Measurements from ENCODE around the gene BORCS8.

BORCS8 gene

DNA sequence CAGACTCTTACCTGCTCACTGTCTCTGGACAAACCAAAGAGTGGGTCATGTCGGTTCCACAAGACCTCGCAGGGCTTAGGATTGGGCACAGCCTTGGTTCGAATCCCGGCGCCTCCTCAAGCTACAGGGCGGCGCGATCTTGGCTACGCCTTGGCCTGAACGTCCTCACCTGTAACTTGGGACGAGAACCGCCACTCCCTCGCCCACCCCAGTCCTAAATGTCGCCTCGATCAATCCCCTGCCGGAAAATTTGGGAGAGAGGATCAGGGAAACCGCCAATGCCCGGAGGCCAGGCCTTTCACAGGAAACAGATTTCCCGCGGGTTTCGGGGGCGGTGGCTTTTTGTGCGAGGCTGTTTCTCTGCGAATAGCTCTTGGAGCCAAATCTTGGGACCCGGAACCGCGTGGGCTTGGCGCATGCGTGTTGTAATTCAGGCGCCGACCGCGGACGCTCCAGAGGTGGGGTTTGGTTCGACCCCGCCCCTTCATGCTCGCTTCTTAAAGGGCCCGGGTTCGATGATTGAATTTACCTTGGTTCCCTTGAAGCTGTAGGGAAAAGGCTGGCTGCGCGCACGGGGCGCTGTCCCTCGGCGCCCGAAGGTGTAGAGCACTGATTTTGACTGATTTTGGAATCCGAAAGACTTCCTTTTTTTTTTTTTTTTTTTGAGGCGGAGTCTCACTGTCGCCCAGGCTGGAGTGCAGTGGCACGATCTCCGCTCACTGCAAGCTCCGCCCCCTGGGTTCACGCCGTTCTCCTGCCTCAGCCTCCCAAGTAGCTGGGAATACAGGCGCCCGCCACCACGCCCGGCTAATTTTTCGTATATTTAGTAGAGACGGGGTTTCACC, 11.3 kb upstream of the BORCS8 start, which contains the start of gene NR2C2AP:
Gene NR2C2AP (minus strand): TSS at position 403 of the 845 bp plus-strand sequence. CDS start 354 bp downstream, at position 49.
- in situ Hi-C loops (cut with HindIII; ENCODE audit: low sequenced_read_pairs), result no loop called here
- TF ChIP-seq, protein P1, sequence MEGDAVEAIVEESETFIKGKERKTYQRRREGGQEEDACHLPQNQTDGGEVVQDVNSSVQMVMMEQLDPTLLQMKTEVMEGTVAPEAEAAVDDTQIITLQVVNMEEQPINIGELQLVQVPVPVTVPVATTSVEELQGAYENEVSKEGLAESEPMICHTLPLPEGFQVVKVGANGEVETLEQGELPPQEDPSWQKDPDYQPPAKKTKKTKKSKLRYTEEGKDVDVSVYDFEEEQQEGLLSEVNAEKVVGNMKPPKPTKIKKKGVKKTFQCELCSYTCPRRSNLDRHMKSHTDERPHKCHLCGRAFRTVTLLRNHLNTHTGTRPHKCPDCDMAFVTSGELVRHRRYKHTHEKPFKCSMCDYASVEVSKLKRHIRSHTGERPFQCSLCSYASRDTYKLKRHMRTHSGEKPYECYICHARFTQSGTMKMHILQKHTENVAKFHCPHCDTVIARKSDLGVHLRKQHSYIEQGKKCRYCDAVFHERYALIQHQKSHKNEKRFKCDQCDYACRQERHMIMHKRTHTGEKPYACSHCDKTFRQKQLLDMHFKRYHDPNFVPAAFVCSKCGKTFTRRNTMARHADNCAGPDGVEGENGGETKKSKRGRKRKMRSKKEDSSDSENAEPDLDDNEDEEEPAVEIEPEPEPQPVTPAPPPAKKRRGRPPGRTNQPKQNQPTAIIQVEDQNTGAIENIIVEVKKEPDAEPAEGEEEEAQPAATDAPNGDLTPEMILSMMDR (IDR thresholded peaks at IDR 0.05; ENCODE audit: low read depth, low read length), result no peak
- peak; percentile 87 for DNase-seq (ENCODE audit: low read depth, low spot score)
- peak within 1 kb of the TSS; percentile 76 for H3K4me3 ChIP-seq (ENCODE audit: low read depth, low read length)

DNA sequence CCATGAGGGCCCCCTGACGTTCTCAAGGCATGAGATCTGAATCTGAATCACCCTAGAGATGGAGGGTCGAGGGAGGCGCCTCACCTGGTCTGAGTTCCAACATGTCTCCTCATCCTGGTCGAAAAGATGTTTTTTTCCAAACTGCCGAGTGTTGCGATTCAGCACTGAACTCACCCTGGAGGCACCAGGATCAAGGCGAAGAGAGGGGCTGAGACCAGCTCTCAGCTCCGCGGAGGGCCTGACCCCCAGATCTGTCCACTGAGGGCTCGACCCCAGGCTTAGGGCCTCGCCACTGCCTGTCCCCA, 10.7 kb upstream of the BORCS8 start:
- DNase-seq (ENCODE audit: low read depth, low spot score), result no peak
- peak overlapping the region; percentile 76 for H3K4me3 ChIP-seq (ENCODE audit: low read depth, low read length)
- TF ChIP-seq, protein P1 (IDR thresholded peaks at IDR 0.05; ENCODE audit: low read depth, low read length), result no peak
- in situ Hi-C loops (cut with HindIII; ENCODE audit: low sequenced_read_pairs), result no loop called here

DNA sequence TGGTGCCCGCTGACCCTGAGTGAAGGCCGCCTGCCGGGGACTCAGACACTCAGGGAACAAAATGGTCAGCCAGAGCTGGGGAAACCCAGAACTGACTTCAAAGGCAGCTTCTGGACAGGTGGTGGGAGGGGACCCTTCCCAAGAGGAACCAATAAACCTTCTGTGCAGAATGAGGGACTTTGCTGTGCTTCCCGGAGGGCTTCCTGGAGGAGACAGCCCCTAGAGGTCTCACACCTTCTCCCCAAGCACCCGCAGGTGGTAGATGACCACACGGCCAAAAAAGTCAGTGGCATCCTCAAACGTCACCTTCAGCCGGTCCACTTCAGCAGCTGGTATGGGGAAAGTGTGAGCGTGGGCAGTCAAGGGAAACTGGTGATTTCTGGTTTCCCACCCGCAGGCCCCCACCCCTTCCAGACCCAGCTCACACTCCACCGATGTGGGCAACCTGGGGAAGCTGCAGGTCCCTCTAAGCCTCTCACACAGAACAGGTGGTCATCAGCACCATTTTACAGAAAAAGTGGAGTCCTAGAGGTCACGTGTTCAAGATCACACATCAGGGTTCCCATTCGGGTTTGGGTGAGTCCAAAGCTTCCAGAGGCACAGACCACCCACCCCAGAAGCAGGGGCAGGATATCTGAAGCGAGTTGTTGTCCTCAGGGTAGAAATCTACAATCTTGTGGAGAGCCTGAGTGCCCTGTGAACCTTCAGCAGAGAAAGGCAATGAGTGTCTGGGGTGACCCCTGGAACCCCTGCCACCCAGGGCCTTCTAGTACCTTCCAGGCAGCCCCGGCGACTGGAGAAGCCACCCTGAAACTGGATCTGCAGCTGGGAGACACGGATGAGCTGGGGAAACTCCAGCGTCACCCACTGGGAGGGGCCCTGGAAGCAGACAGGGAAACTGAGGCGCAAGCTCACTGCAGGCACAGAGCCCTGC, 10.0 kb upstream of the BORCS8 start:
- TF ChIP-seq, protein P1 (IDR thresholded peaks at IDR 0.05; ENCODE audit: low read depth, low read length), result no peak
- in situ Hi-C loops (cut with HindIII; ENCODE audit: low sequenced_read_pairs), result no loop called here
- DNase-seq (ENCODE audit: low read depth, low spot score), result no peak
- H3K4me3 ChIP-seq (ENCODE audit: low read depth, low read length), result peak overlapping the region; percentile 76

DNA sequence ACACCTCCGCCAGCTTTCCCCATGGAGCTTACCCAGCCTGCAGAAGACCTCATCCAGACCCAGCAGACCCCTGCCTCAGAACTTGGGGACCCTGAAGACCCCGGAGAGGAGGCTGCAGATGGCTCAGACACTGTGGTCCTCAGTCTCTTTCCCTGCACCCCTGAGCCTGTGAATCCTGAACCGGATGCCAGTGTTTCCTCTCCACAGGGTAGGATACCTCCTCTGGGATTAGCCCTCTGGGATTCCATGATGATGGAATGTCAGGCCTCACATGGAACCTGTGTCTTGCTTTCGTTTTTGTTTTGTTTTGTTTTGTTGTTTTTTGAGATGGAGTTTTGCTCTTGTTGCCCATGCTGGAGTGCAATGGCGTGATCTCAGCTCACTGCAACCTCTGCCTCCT, 2.0 kb upstream of the BORCS8 start:
- no peak overlapping the region for H3K4me3 ChIP-seq (ENCODE audit: low read depth, low read length)
- in situ Hi-C loops (cut with HindIII; ENCODE audit: low sequenced_read_pairs), result no loop called here
- TF ChIP-seq, protein P1 (IDR thresholded peaks at IDR 0.05; ENCODE audit: low read depth, low read length), result no peak
- DNase-seq (ENCODE audit: low read depth, low spot score), result no peak

DNA sequence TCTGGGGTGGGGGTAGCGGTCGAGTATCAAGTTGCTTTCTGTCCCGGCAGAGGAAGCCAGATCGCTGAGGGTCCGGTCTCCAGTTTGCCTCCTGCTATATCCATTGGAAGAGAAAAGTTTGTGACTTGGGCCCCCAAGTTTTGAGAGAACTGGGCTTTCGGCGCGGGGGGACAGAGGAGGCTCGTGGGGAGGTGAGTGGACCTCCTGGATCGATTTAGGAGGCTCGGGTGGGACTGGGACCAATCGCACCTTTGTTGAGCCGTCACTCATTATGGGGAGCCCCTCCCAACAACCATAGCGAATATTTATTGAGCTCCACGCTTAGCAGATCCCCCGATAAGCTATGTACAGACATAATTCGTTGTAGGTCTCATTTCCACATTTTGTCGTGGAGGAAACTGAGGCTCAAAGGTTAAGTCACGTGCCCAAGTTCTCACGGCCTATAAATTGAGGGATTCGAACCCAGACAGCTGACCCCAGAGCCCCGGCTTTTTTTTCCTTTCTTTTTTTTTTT, 1.0 kb upstream of the BORCS8 start:
- no peak for DNase-seq (ENCODE audit: low read depth, low spot score)
- TF ChIP-seq, protein P1 (IDR thresholded peaks at IDR 0.05; ENCODE audit: low read depth, low read length), result no peak
- peak overlapping the region; percentile 99 for H3K4me3 ChIP-seq (ENCODE audit: low read depth, low read length)
- in situ Hi-C loops (cut with HindIII; ENCODE audit: low sequenced_read_pairs), result no loop called here

DNA sequence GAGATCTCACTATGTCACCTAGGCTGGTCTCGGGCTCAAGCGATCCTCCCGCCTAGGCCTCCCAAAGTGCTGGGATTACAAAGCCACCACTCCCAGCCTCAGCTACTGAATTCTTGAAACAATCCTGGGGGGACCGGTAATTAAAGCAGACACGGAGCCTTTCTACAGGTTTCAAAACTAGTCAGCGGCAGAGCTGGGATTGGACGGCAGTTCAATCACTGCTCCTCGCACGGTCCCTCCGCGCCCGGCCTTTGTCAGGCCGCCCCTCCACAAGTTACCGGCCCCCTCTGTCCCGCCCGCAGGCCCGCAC, 229 bp downstream of the BORCS8 start:
- in situ Hi-C loops (cut with HindIII; ENCODE audit: low sequenced_read_pairs), result no loop called here
- no peak for DNase-seq (ENCODE audit: low read depth, low spot score)
- peak overlapping the region; percentile 99 for H3K4me3 ChIP-seq (ENCODE audit: low read depth, low read length)
- TF ChIP-seq, protein P1 (IDR thresholded peaks at IDR 0.05; ENCODE audit: low read depth, low read length), result no peak
